ENCODE measurements around the gene LRCH3.

Gene LRCH3

DNA sequence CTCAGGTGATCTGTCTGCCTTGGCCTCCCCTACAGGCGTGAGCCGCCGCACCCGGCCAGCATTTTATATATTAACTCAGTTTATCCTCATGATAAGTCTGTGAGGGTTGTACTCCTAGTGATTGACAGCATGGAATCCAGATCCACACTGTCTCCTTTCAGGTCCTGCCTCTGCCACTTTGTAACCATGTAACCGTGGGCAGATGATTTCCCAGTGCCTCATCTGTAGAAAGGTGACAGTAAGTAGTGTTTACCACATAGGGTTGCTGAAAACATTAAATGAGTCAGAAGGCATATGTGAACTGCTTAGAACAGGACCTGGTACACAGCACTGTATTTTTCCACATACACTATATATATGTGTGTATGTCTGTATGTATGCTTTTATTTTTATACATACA is 38.9 kb upstream of the LRCH3 start:
- H3K27me3 ChIP-seq (ENCODE audit: control insufficient read depth in 1 of 2, insufficient read depth in 2 of 2, low read length in 2 of 2): no peaks in the 10 kb centered on the region
- no peaks in the 10 kb centered on the region for H3K9me3 ChIP-seq (ENCODE audit: control insufficient read depth in 1 of 2, low read length in 2 of 2)
- H3K4me1 ChIP-seq (ENCODE audit: control insufficient read depth in 1 of 2, insufficient read depth in 2 of 2, low read length in 2 of 2): peaks cover 15 to 22% of the 10 kb centered on the region in 2 donors
- H3K27ac ChIP-seq (ENCODE audit: low read depth, low read length): no peak overlapping the region
- H3K36me3 ChIP-seq (ENCODE audit: control insufficient read depth in 1 of 2, insufficient read depth in 2 of 2, low read length in 2 of 2): peaks cover 4 to 6% of the 10 kb centered on the region in 2 donors
- peak overlapping the region in 1 of 2 donors; percentile 17 for H3K4me3 ChIP-seq (ENCODE audit: low read depth in 1 of 2, low read length in 2 of 2)
- H3K9ac ChIP-seq (ENCODE audit: low read depth in 1 of 2, low read length in 2 of 2): peak overlapping the region in 1 of 2 donors; percentile 16

- H3K4me3 ChIP-seq (ENCODE audit: low read depth in 1 of 2, low read length in 2 of 2): no peak overlapping the region
- H3K36me3 ChIP-seq (ENCODE audit: control insufficient read depth in 1 of 2, insufficient read depth in 2 of 2, low read length in 2 of 2): peaks cover 5 to 12% of the 10 kb centered on the region in 2 donors
- H3K27me3 ChIP-seq (ENCODE audit: control insufficient read depth in 1 of 2, insufficient read depth in 2 of 2, low read length in 2 of 2): no peaks in the 10 kb centered on the region
- no peak overlapping the region for H3K9ac ChIP-seq (ENCODE audit: low read depth in 1 of 2, low read length in 2 of 2)
- no peaks in the 10 kb centered on the region for H3K9me3 ChIP-seq (ENCODE audit: control insufficient read depth in 1 of 2, low read length in 2 of 2)
- H3K27ac ChIP-seq (ENCODE audit: low read depth, low read length): no peak overlapping the region
- H3K4me1 ChIP-seq (ENCODE audit: control insufficient read depth in 1 of 2, insufficient read depth in 2 of 2, low read length in 2 of 2): peaks cover 15 to 22% of the 10 kb centered on the region in 2 donors
Observed at GRCh38 chr3:197753263-197753662, 37.8 kb upstream of the LRCH3 start.

GRCh38 chr3:197756704-197757103 is 34.4 kb upstream of the LRCH3 start:
- H3K27ac ChIP-seq (ENCODE audit: low read depth, low read length): no peak overlapping the region
- peaks cover 9 to 15% of the 10 kb centered on the region in 2 donors for H3K4me1 ChIP-seq (ENCODE audit: control insufficient read depth in 1 of 2, insufficient read depth in 2 of 2, low read length in 2 of 2)
- H3K4me3 ChIP-seq (ENCODE audit: low read depth in 1 of 2, low read length in 2 of 2): no peak overlapping the region

GRCh38 chr3:197758512-197758911 is 32.5 kb upstream of the LRCH3 start:
- Histone ChIP-seq H3K9me3 (ENCODE audit: control insufficient read depth in 1 of 2, low read length in 2 of 2) (no peaks in the 10 kb centered on the region), H3K4me3 (ENCODE audit: low read depth in 1 of 2, low read length in 2 of 2) (no peak overlapping the region), H3K4me1 (ENCODE audit: control insufficient read depth in 1 of 2, insufficient read depth in 2 of 2, low read length in 2 of 2) (peaks cover 0 to 4% of the 10 kb centered on the region in 2 donors), H3K9ac (ENCODE audit: low read depth in 1 of 2, low read length in 2 of 2) (no peak overlapping the region), H3K27ac (ENCODE audit: low read depth, low read length) (no peak overlapping the region), H3K36me3 (ENCODE audit: control insufficient read depth in 1 of 2, insufficient read depth in 2 of 2, low read length in 2 of 2) (peaks cover 16 to 39% of the 10 kb centered on the region in 2 donors), H3K27me3 (ENCODE audit: control insufficient read depth in 1 of 2, insufficient read depth in 2 of 2, low read length in 2 of 2) (no peaks in the 10 kb centered on the region)

More at GRCh38 chr3:197756704-197757103, 34.4 kb upstream of the LRCH3 start:
- no peak overlapping the region for H3K9ac ChIP-seq (ENCODE audit: low read depth in 1 of 2, low read length in 2 of 2)
- H3K36me3 ChIP-seq (ENCODE audit: control insufficient read depth in 1 of 2, insufficient read depth in 2 of 2, low read length in 2 of 2): peaks cover 11 to 32% of the 10 kb centered on the region in 2 donors
- H3K27me3 ChIP-seq (ENCODE audit: control insufficient read depth in 1 of 2, insufficient read depth in 2 of 2, low read length in 2 of 2): no peaks in the 10 kb centered on the region
- no peaks in the 10 kb centered on the region for H3K9me3 ChIP-seq (ENCODE audit: control insufficient read depth in 1 of 2, low read length in 2 of 2)

- Histone ChIP-seq H3K27me3 (ENCODE audit: control insufficient read depth in 1 of 2, insufficient read depth in 2 of 2, low read length in 2 of 2) (no peaks in the 10 kb centered on the region), H3K27ac (ENCODE audit: low read depth, low read length) (no peak overlapping the region), H3K9ac (ENCODE audit: low read depth in 1 of 2, low read length in 2 of 2) (no peak overlapping the region), H3K9me3 (ENCODE audit: control insufficient read depth in 1 of 2, low read length in 2 of 2) (no peaks in the 10 kb centered on the region), H3K4me1 (ENCODE audit: control insufficient read depth in 1 of 2, insufficient read depth in 2 of 2, low read length in 2 of 2) (no peaks in the 10 kb centered on the region), H3K4me3 (ENCODE audit: low read depth in 1 of 2, low read length in 2 of 2) (no peak overlapping the region), H3K36me3 (ENCODE audit: control insufficient read depth in 1 of 2, insufficient read depth in 2 of 2, low read length in 2 of 2) (peaks cover 18 to 51% of the 10 kb centered on the region in 2 donors)
Observed at GRCh38 chr3:197761784-197762183, 29.3 kb upstream of the LRCH3 start.

DNA sequence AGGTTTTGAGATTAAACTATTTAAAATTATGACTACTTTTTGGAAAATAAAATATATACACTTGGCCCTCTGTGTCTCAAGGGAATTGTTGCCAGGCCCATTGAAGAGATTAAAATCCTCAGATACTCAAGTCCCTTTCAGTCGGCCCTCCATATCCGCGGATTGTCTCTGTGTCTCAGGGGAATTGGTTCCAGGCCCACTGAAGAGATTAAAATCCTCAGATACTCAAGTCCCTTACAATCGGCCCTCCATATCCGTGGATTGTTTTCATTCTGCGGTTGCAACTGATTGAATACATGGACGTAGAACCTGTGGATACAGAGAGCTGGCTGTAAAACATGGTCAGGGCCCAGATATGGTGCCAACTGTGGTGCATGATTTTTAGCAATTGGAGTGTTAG is 15.7 kb upstream of the LRCH3 start:
- H3K9ac ChIP-seq (ENCODE audit: low read depth in 1 of 2, low read length in 2 of 2): no peak overlapping the region
- no peak overlapping the region for H3K4me3 ChIP-seq (ENCODE audit: low read depth in 1 of 2, low read length in 2 of 2)
- no peaks in the 10 kb centered on the region for H3K9me3 ChIP-seq (ENCODE audit: control insufficient read depth in 1 of 2, low read length in 2 of 2)
- H3K4me1 ChIP-seq (ENCODE audit: control insufficient read depth in 1 of 2, insufficient read depth in 2 of 2, low read length in 2 of 2): no peaks in the 10 kb centered on the region
- H3K27ac ChIP-seq (ENCODE audit: low read depth, low read length): no peak overlapping the region
- H3K36me3 ChIP-seq (ENCODE audit: control insufficient read depth in 1 of 2, insufficient read depth in 2 of 2, low read length in 2 of 2): peaks cover 26 to 78% of the 10 kb centered on the region in 2 donors
- H3K27me3 ChIP-seq (ENCODE audit: control insufficient read depth in 1 of 2, insufficient read depth in 2 of 2, low read length in 2 of 2): no peaks in the 10 kb centered on the region

GRCh38 chr3:197782230-197782629 is 8.8 kb upstream of the LRCH3 start:
- no peaks in the 10 kb centered on the region for H3K4me1 ChIP-seq (ENCODE audit: control insufficient read depth in 1 of 2, insufficient read depth in 2 of 2, low read length in 2 of 2)
- no peak overlapping the region for H3K4me3 ChIP-seq (ENCODE audit: low read depth in 1 of 2, low read length in 2 of 2)
- no peaks in the 10 kb centered on the region for H3K9me3 ChIP-seq (ENCODE audit: control insufficient read depth in 1 of 2, low read length in 2 of 2)
- H3K36me3 ChIP-seq (ENCODE audit: control insufficient read depth in 1 of 2, insufficient read depth in 2 of 2, low read length in 2 of 2): peaks cover 20 to 50% of the 10 kb centered on the region in 2 donors
- H3K9ac ChIP-seq (ENCODE audit: low read depth in 1 of 2, low read length in 2 of 2): no peak overlapping the region
- H3K27me3 ChIP-seq (ENCODE audit: control insufficient read depth in 1 of 2, insufficient read depth in 2 of 2, low read length in 2 of 2): no peaks in the 10 kb centered on the region
- H3K27ac ChIP-seq (ENCODE audit: low read depth, low read length): no peak overlapping the region

- Histone ChIP-seq H3K4me1 (ENCODE audit: control insufficient read depth in 1 of 2, insufficient read depth in 2 of 2, low read length in 2 of 2) (no peaks in the 10 kb centered on the region), H3K27ac (ENCODE audit: low read depth, low read length) (no peak overlapping the region), H3K4me3 (ENCODE audit: low read depth in 1 of 2, low read length in 2 of 2) (no peak overlapping the region), H3K36me3 (ENCODE audit: control insufficient read depth in 1 of 2, insufficient read depth in 2 of 2, low read length in 2 of 2) (peaks cover 14 to 35% of the 10 kb centered on the region in 2 donors), H3K9ac (ENCODE audit: low read depth in 1 of 2, low read length in 2 of 2) (no peak overlapping the region), H3K27me3 (ENCODE audit: control insufficient read depth in 1 of 2, insufficient read depth in 2 of 2, low read length in 2 of 2) (no peaks in the 10 kb centered on the region), H3K9me3 (ENCODE audit: control insufficient read depth in 1 of 2, low read length in 2 of 2) (no peaks in the 10 kb centered on the region)
Observed at GRCh38 chr3:197784019-197784585, 7.0 kb upstream of the LRCH3 start.

GRCh38 chr3:197787412-197787811 is 3.6 kb upstream of the LRCH3 start:
- peaks cover 3 to 15% of the 10 kb centered on the region in 2 donors for H3K36me3 ChIP-seq (ENCODE audit: control insufficient read depth in 1 of 2, insufficient read depth in 2 of 2, low read length in 2 of 2)
- H3K4me3 ChIP-seq (ENCODE audit: low read depth in 1 of 2, low read length in 2 of 2): no peak overlapping the region
- no peak overlapping the region for H3K27ac ChIP-seq (ENCODE audit: low read depth, low read length)
- peaks cover 0 to 4% of the 10 kb centered on the region in 2 donors for H3K4me1 ChIP-seq (ENCODE audit: control insufficient read depth in 1 of 2, insufficient read depth in 2 of 2, low read length in 2 of 2)
- H3K27me3 ChIP-seq (ENCODE audit: control insufficient read depth in 1 of 2, insufficient read depth in 2 of 2, low read length in 2 of 2): no peaks in the 10 kb centered on the region
- H3K9me3 ChIP-seq (ENCODE audit: control insufficient read depth in 1 of 2, low read length in 2 of 2): no peaks in the 10 kb centered on the region
- H3K9ac ChIP-seq (ENCODE audit: low read depth in 1 of 2, low read length in 2 of 2): no peak overlapping the region

DNA sequence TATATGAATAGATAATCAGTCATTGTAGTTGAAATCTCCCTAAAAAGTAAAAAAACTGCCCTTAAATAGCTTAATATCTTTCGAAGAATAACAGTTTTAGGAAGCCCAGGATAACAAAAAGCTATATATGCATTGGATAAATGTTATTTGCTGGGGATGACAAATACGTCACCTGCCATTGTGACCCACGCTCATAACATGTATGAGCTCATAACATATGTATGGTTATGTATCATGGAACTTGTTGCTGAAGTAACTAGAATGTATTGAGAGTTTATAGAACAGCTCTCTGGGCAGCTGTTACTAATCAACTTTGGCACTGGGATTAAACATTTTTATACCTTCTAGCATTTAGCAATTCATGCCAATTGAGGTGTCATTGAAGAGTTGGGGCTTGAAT is 1.7 kb upstream of the LRCH3 start:
- H3K9ac ChIP-seq (ENCODE audit: low read depth in 1 of 2, low read length in 2 of 2): no peak overlapping the region
- peaks cover 0 to 5% of the 10 kb centered on the region in 2 donors for H3K36me3 ChIP-seq (ENCODE audit: control insufficient read depth in 1 of 2, insufficient read depth in 2 of 2, low read length in 2 of 2)
- no peak overlapping the region for H3K27ac ChIP-seq (ENCODE audit: low read depth, low read length)
- no peak overlapping the region for H3K4me3 ChIP-seq (ENCODE audit: low read depth in 1 of 2, low read length in 2 of 2)
- H3K4me1 ChIP-seq (ENCODE audit: control insufficient read depth in 1 of 2, insufficient read depth in 2 of 2, low read length in 2 of 2): peaks cover 9 to 10% of the 10 kb centered on the region in 2 donors
- H3K27me3 ChIP-seq (ENCODE audit: control insufficient read depth in 1 of 2, insufficient read depth in 2 of 2, low read length in 2 of 2): no peaks in the 10 kb centered on the region
- no peaks in the 10 kb centered on the region for H3K9me3 ChIP-seq (ENCODE audit: control insufficient read depth in 1 of 2, low read length in 2 of 2)
